H1 (cell line): ENCODE measurements around the gene GMPPA. TPM values are rescaled to one million over a fixed set of nuclear protein-coding genes. Genes with fewer than 3 reads are reported as not detected.

Experiments used
- CTCF ChIA-PET: fragments of 300-600 bp; sonication (Branson Sonifier 250); formaldehyde crosslinking; loops from one replicate; lab custom pipeline; 2021; ENCODE audit not compliant: partially characterized antibody; lab: Charles Lee
- POLR2A ChIA-PET: fragments of 300-600 bp; sonication (Branson Sonifier 250); formaldehyde crosslinking; loops from one replicate; lab custom pipeline; 2021; ENCODE audit warnings: inconsistent platforms; ENCODE audit not compliant: partially characterized antibody; lab: Charles Lee
- DNase-seq, 2 experiments: peaks; one replicate each; pipeline versions ENCODE4 v3.0.0 to v3.0.0-alpha.2; 2010 to 2022; ENCODE audit warnings: low spot score in 2 of 2, low read depth in 1 of 2, mixed read lengths in 1 of 2
- FAIRE-seq: peaks from 2 replicates; lab custom pipeline; 2011; peaks lifted over from hg19 to GRCh38; lab: Jason Lieb, UNC
- H2AFZ ChIP-seq: 2 replicates; pipeline ENCODE4 v1.8.1; 2012; ENCODE audit warnings: low read length, inconsistent platforms
- H2AK5ac ChIP-seq: 2 replicates; pipeline ENCODE4 v1.6.1; 2013; ENCODE audit warnings: low read depth, low read length
- H2BK120ac ChIP-seq: replicated peaks from 2 replicates; pipeline ENCODE3; 2013; ENCODE audit warnings: low read depth, low read length, inconsistent platforms
- H2BK12ac ChIP-seq: 2 replicates; pipeline ENCODE4 v1.6.1; 2013; ENCODE audit warnings: low read depth, low read length
- H2BK15ac ChIP-seq: 2 replicates; pipeline ENCODE4 v1.6.1; 2013; ENCODE audit warnings: low read length
- H2BK20ac ChIP-seq: 2 replicates; pipeline ENCODE4 v1.6.1; 2013; ENCODE audit warnings: low read length
- H2BK5ac ChIP-seq: 2 replicates; pipeline ENCODE4 v1.6.1; 2013; ENCODE audit warnings: low read depth, low read length
- H3K14ac ChIP-seq: 2 replicates; pipeline ENCODE4 v1.6.1; 2013; ENCODE audit warnings: inconsistent platforms; ENCODE audit not compliant: insufficient read length
- H3K18ac ChIP-seq: 2 replicates; pipeline ENCODE4 v1.6.1; 2013; ENCODE audit warnings: low read length; ENCODE audit errors: extremely low read depth
- H3K23ac ChIP-seq: 2 replicates; pipeline ENCODE4 v1.6.1; 2013; ENCODE audit warnings: inconsistent platforms; ENCODE audit not compliant: insufficient read length
- H3K23me2 ChIP-seq: 2 replicates; pipeline ENCODE4 v1.6.1; 2013; ENCODE audit warnings: low read depth, low read length
- H3K27ac ChIP-seq: 2 replicates; pipeline ENCODE4 v1.6.1; 2011; ENCODE audit warnings: low read depth, low read length, inconsistent platforms
- H3K27me3 ChIP-seq, 4 experiments: replicated peaks in 1 of 4; 1 replicate in 1 of 4; 2 replicates in 3 of 4; pipeline versions ENCODE4 v1.6.1 to v1.8.1; 2011 to 2013; ENCODE audit warnings: low read length in 3 of 4, mild to moderate bottlenecking in 3 of 4, inconsistent platforms in 2 of 4, mixed read lengths in 2 of 4, moderate library complexity in 1 of 4; ENCODE audit not compliant: control insufficient read depth in 3 of 4, insufficient read depth in 3 of 4; ENCODE audit errors: extremely low read depth in 1 of 4
- H3K36me3 ChIP-seq, 4 experiments: 2 replicates each; pipeline versions ENCODE4 v1.6.1 to v1.8.1; 2011 to 2013; ENCODE audit warnings: mild to moderate bottlenecking in 4 of 4, low read length in 3 of 4, moderate library complexity in 2 of 4, control low read depth in 1 of 4, inconsistent platforms in 1 of 4; ENCODE audit not compliant: insufficient read depth in 4 of 4, control insufficient read depth in 2 of 4
- H3K4ac ChIP-seq: replicated peaks from 2 replicates; pipeline ENCODE3; 2013; ENCODE audit warnings: low read length, low read depth, mixed read lengths, inconsistent platforms; ENCODE audit not compliant: insufficient read length
- H3K4me1 ChIP-seq, 4 experiments: replicated peaks in 1 of 4; 1 replicate in 1 of 4; 2 replicates in 3 of 4; pipeline versions ENCODE4 v1.6.1 to v1.8.1; 2011 to 2013; ENCODE audit warnings: low read length in 3 of 4, inconsistent platforms in 2 of 4, mixed read lengths in 1 of 4; ENCODE audit not compliant: insufficient read depth in 4 of 4, control insufficient read depth in 3 of 4
- H3K4me2 ChIP-seq, 2 experiments: 2 replicates each; pipeline versions ENCODE4 v1.6.1 to v1.8.1; 2011 to 2013; ENCODE audit warnings: low read depth in 2 of 2, low read length in 2 of 2, control low read depth in 1 of 2, inconsistent platforms in 1 of 2, mild to moderate bottlenecking in 1 of 2; ENCODE audit not compliant: insufficient read depth in 1 of 2
- H3K4me3 ChIP-seq, 4 experiments: fragments of 200-600, 300-600 bp in 1 of 4; sonication (generic), shearing (Covaris generic), sonication (Bioruptor Twin) in 1 of 4; 2 replicates each; pipeline versions ENCODE4 v1.5.1 to v1.8.1; 2011 to 2016; ENCODE audit warnings: low read length in 4 of 4, low read depth in 3 of 4, control low read depth in 2 of 4, inconsistent platforms in 2 of 4, mild to moderate bottlenecking in 2 of 4, mixed read lengths in 1 of 4, moderate library complexity in 1 of 4; ENCODE audit not compliant: insufficient read depth in 2 of 4; ENCODE audit errors: extremely low read depth in 1 of 4
- H3K56ac ChIP-seq: replicated peaks from 2 replicates; pipeline ENCODE3; 2013; ENCODE audit warnings: low read depth, mild to moderate bottlenecking, mixed read lengths, low read length, inconsistent platforms; ENCODE audit not compliant: insufficient read length
- H3K79me1 ChIP-seq: 2 replicates; pipeline ENCODE4 v1.6.1; 2013; ENCODE audit warnings: low read depth, low read length, control low read depth
- H3K79me2 ChIP-seq, 2 experiments: 2 replicates each; pipeline versions ENCODE4 v1.6.1 to v1.8.1; 2012 to 2013; ENCODE audit warnings: low read length in 2 of 2, mild to moderate bottlenecking in 2 of 2, inconsistent platforms in 1 of 2; ENCODE audit not compliant: insufficient read depth in 2 of 2, control insufficient read depth in 1 of 2
- H3K9ac ChIP-seq, 4 experiments: replicated peaks in 1 of 4; 1 replicate in 1 of 4; 2 replicates in 3 of 4; pipeline versions ENCODE4 v1.6.1 to v1.8.1; 2011 to 2013; ENCODE audit warnings: low read depth in 3 of 4, low read length in 3 of 4, control low read depth in 2 of 4, mild to moderate bottlenecking in 2 of 4, moderate library complexity in 2 of 4, inconsistent platforms in 1 of 4; ENCODE audit errors: extremely low read depth in 1 of 4
- H3K9me3 ChIP-seq, 2 experiments: 2 replicates each; pipeline versions ENCODE4 v1.6.1 to v1.8.1; 2012 to 2013; ENCODE audit warnings: mild to moderate bottlenecking in 2 of 2, moderate library complexity in 2 of 2, control low read depth in 1 of 2, inconsistent platforms in 1 of 2, low read depth in 1 of 2, low read length in 1 of 2, mixed read lengths in 1 of 2; ENCODE audit not compliant: insufficient read depth in 2 of 2
- H4K20me1 ChIP-seq, 2 experiments: replicated peaks in 1 of 2; 2 replicates each; pipeline versions ENCODE3 to v1.8.1; 2011 to 2013; ENCODE audit warnings: inconsistent platforms in 2 of 2, low read length in 2 of 2, mild to moderate bottlenecking in 1 of 2; ENCODE audit not compliant: insufficient read depth in 2 of 2, control insufficient read depth in 1 of 2
- H4K5ac ChIP-seq: 2 replicates; pipeline ENCODE4 v1.6.1; 2013; ENCODE audit warnings: low read length, low read depth, mixed read lengths, inconsistent platforms; ENCODE audit not compliant: insufficient read length
- H4K8ac ChIP-seq: 2 replicates; pipeline ENCODE4 v1.8.0; 2013; ENCODE audit warnings: mild to moderate bottlenecking, moderate library complexity, low read length, inconsistent platforms; ENCODE audit not compliant: insufficient read depth; ENCODE audit errors: extremely low read depth
- H4K91ac ChIP-seq: replicated peaks from 2 replicates; pipeline ENCODE3; 2013; ENCODE audit warnings: low read length, mixed read lengths, inconsistent platforms; ENCODE audit not compliant: insufficient read length
- SIRT6 ChIP-seq: IDR thresholded peaks from one replicate; pipeline ENCODE4 v1.7.1; 2012; ENCODE audit warnings: low read length, inconsistent platforms
- WGBS, 2 experiments: shearing (Covaris generic) in 1 of 2; methylation state at CpG; one replicate each; pipeline versions ENCODE4 v1.1.6 to v1.1.7; 2013 to 2015; ENCODE audit warnings: low lambda C conversion rate in 2 of 2, mixed read lengths in 2 of 2, inconsistent platforms in 1 of 2, low coverage in 1 of 2, missing lambda C conversion rate in 1 of 2; ENCODE audit not compliant: insufficient replicate concordance in 2 of 2, insufficient coverage in 1 of 2, insufficient read length in 1 of 2; ENCODE audit errors: extremely low coverage in 1 of 2, missing lambda C conversion rate in 1 of 2; 5-methylcytosine and 5-hydroxymethylcytosine counted together
- polyA plus RNA-seq, 7 experiments: library from polyadenylated mRNA; depleted of rRNA in 3 of 7; stranded (reverse) in 5 of 7; unstranded in 2 of 7; fragments of >200 nt in 5 of 7; fragments of 200-250 nt in 2 of 7; gene quantifications; 1 replicate in 5 of 7; 2 replicates in 1 of 7; 4 replicates in 1 of 7; pipeline versions ENCODE4 v1.2.1 to v1.2.3, GENCODE V29; 2011 to 2013; ENCODE audit warnings: missing spikeins in 2 of 7, mixed read lengths in 2 of 7
- total RNA-seq: library from RNA; stranded (reverse); fragmentation: NEBNext Ultra II Directional; extraction: Animal tissue kit (Norgen Biotek cat#: 25700); gene quantifications from 2 replicates; pipeline ENCODE4 v1.2.1, GENCODE V29; 2021

GMPPA gene
- total and polyA plus RNA-seq, 2 of the 8 experiments (the other 6 are each of a cell fraction or from before 2014, with no cell fraction given): 34.3 to 98.8 TPM

- FAIRE-seq: no peak
Measured at GRCh38 chr2:219507581-219508443, 9.1 kb downstream of the GMPPA start.

More at GRCh38 chr2:219507581-219508443, 9.1 kb downstream of the GMPPA start:
- H3K79me2 ChIP-seq: no peaks in the 10 kb centered on the region
- H3K4me2 ChIP-seq: peak overlapping the region; percentile 41 to 42
- H3K79me1 ChIP-seq: no peaks in the 10 kb centered on the region
- peak overlapping the region; percentile 61 for H4K8ac ChIP-seq
- no peaks in the 10 kb centered on the region for H3K9me3 ChIP-seq
- H3K56ac ChIP-seq: peak overlapping the region; percentile 85
- peak overlapping the region; percentile 98 for H2BK20ac ChIP-seq
- no peaks in the 10 kb centered on the region for H4K20me1 ChIP-seq
- H3K23ac ChIP-seq: no peak overlapping the region
- ChIA-PET CTCF (interaction anchor here (0.6 to 113.1 kb wide), 10 partner anchors 17 to 119 kb away, joined by 3 to 7248 read pairs (median 6); partner anchors contain the start of genes DES, GMPPA and SPEG), POLR2A (interaction anchor here (0.5 to 11.0 kb wide), 7 partner anchors 14 to 565 kb away, joined by 3 to 216 read pairs (median 3); partner anchors contain the start of genes GMPPA and SPEG)
- 78% methylated on average over 8 of the region's 8 CpGs; no CpG with 5 or more reads in 1 of the 2 experiments for whole genome bisulfite sequencing, 2 experiments
- peaks cover 0 to 7% (median 0%) of the 10 kb centered on the region in 4 experiments; a peak in 2 of 8 replicates for H3K36me3 ChIP-seq
- peak overlapping the region; percentile 92 for H2BK12ac ChIP-seq
- DNase-seq: no peak
- peaks cover 6% of the 10 kb centered on the region for H3K23me2 ChIP-seq
- H3K18ac ChIP-seq: peak overlapping the region; percentile 96
- H3K4me1 ChIP-seq: peaks cover 4 to 58% (median 48%) of the 10 kb centered on the region in 4 experiments
- H3K4ac ChIP-seq: peak overlapping the region; percentile 80
- peak overlapping the region in 2 of 4 experiments; percentile 45 to 54; a peak in 1 of 7 replicates for H3K9ac ChIP-seq
- H2BK120ac ChIP-seq: peak overlapping the region; percentile 97
- H3K14ac ChIP-seq: no peak overlapping the region
- TF ChIP-seq SIRT6: no peak
- H3K4me3 ChIP-seq: peak overlapping the region in 1 of 4 experiments; percentile 2; a peak in 1 of 8 replicates
- peak overlapping the region; percentile 97; the same call in 1 of the 2 replicates for H2AK5ac ChIP-seq
- H3K27me3 ChIP-seq: peaks cover 0 to 16% (median 12%) of the 10 kb centered on the region in 4 experiments; a peak in 5 of 7 replicates
- no peak overlapping the region; the same call in 1 of the 2 replicates for H2BK15ac ChIP-seq
- no peak overlapping the region for H2AFZ ChIP-seq
- peak overlapping the region; percentile 37 for H4K5ac ChIP-seq
- H2BK5ac ChIP-seq: peak overlapping the region; percentile 99
- peak overlapping the region; percentile 89; the same call in 1 of the 2 replicates for H3K27ac ChIP-seq
- peak overlapping the region; percentile 80 for H4K91ac ChIP-seq
